Measurements from ENCODE around the gene PRKCZ. TPM values are rescaled to one million over a fixed set of nuclear protein-coding genes. Genes with fewer than 3 reads are reported as not detected.
A peak's percentile ranks its signal among the peaks of the same experiment; 100 is the strongest.
"Not testable (repeated sequence)": the region's sequence is repeated elsewhere in the genome, so short reads cannot be mapped to it uniquely, and the experiment has no call there.

The PRKCZ gene
- total RNA-seq, 1 experiment from 2014 or later, result not detected

- not testable (repeated sequence) for DNase-seq (ENCODE audit: low read depth)
Measured at GRCh38 chr1:2114635-2115007, 64.4 kb downstream of the PRKCZ start.

GRCh38 chr1:2115008-2115641, 64.9 kb downstream of the PRKCZ start:
- DNase-seq (ENCODE audit: low read depth), result no peak

GRCh38 chr1:2115702-2116341, 65.6 kb downstream of the PRKCZ start:
- DNase-seq (ENCODE audit: low read depth), result no peak

GRCh38 chr1:2119886-2120285, 69.7 kb downstream of the PRKCZ start:
- no peak for DNase-seq (ENCODE audit: low read depth)

GRCh38 chr1:2121101-2121691, 71.0 kb downstream of the PRKCZ start:
- no peak for DNase-seq (ENCODE audit: low read depth)

GRCh38 chr1:2121794-2122193, 71.6 kb downstream of the PRKCZ start:
- not testable (repeated sequence) for DNase-seq (ENCODE audit: low read depth)

- no peak for DNase-seq (ENCODE audit: low read depth)
Measured at GRCh38 chr1:2124446-2125198, 74.4 kb downstream of the PRKCZ start.

- DNase-seq (ENCODE audit: low read depth), result no peak
Measured at GRCh38 chr1:2125350-2126211, 75.4 kb downstream of the PRKCZ start.

- no peak for DNase-seq (ENCODE audit: low read depth)
Measured at GRCh38 chr1:2126331-2127186, 76.3 kb downstream of the PRKCZ start.

GRCh38 chr1:2127187-2128145, 77.3 kb downstream of the PRKCZ start:
- DNase-seq (ENCODE audit: low read depth), result no peak

- no peak for DNase-seq (ENCODE audit: low read depth)
Measured at GRCh38 chr1:2128189-2128901, 78.1 kb downstream of the PRKCZ start.

- no peak for DNase-seq (ENCODE audit: low read depth)
Measured at GRCh38 chr1:2129256-2129943, 79.2 kb downstream of the PRKCZ start.

- DNase-seq (ENCODE audit: low read depth), result no peak
Measured at GRCh38 chr1:2130156-2130555, 79.9 kb downstream of the PRKCZ start.

- no peak for DNase-seq (ENCODE audit: low read depth)
Measured at GRCh38 chr1:2130871-2131289, 80.7 kb downstream of the PRKCZ start.

- peak; percentile 58 for DNase-seq (ENCODE audit: low read depth)
Measured at GRCh38 chr1:2132222-2133038, 82.2 kb downstream of the PRKCZ start.

GRCh38 chr1:2133039-2133878, 83.0 kb downstream of the PRKCZ start:
- DNase-seq (ENCODE audit: low read depth), result peak; percentile 81
